Measurements from ENCODE around the gene GOLGA8S.

- TF ChIP-seq SIN3A (IDR thresholded peaks at IDR 0.05; ENCODE audit: borderline replicate concordance, insufficient read depth, low read length) (no peak), POLR2AphosphoS5 (IDR thresholded peaks at IDR 0.05; ENCODE audit: low read depth, low read length) (no peak), TAF1 (IDR thresholded peaks at IDR 0.05; ENCODE audit: borderline replicate concordance, insufficient read depth, low read length) (no peak)
Measured at GRCh38 chr15:23384371-23384770, 29.8 kb downstream of the GOLGA8S start.
